Gastrocnemius medialis (tissue), 4 donors: ENCODE measurements around the gene DCBLD1.
"Not testable (repeated sequence)": the region's sequence is repeated elsewhere in the genome, so short reads cannot be mapped to it uniquely, and the experiment has no call there.

Experiments
- CTCF ChIP-seq, 5 experiments: fragments of 450-650 bp in 3 of 5; fragments of 200-600 bp in 2 of 5; sonication (generic) in 2 of 5; IDR thresholded peaks in 4 of 5; conservative IDR thresholded peaks in 1 of 5; 1 replicate in 4 of 5; 2 replicates in 1 of 5; pipeline ENCODE4 v1.5.1; 2016 to 2019; ENCODE audit warnings: antibody characterized with exemption in 5 of 5, mild to moderate bottlenecking in 3 of 5, moderate library complexity in 3 of 5
- POLR2A ChIP-seq, 2 donors: fragments of 450-650 bp; IDR thresholded peaks; one replicate each; pipeline ENCODE4 v1.6.1; 2017; ENCODE audit warnings: antibody characterized with exemption in 2 of 2, mild to moderate bottlenecking in 2 of 2, moderate library complexity in 2 of 2

GRCh38 chr6:117517995-117518394, 35.5 kb downstream of the DCBLD1 start:
- TF ChIP-seq POLR2A (IDR thresholded peaks at IDR 0.05); CTCF (IDR thresholded peaks at IDR 0.05 in 4 of 5, conservative IDR thresholded peaks at IDR 0.05 in 1 of 5): not testable (repeated sequence)
